Measurements from ENCODE around the gene GNL3.

DNA sequence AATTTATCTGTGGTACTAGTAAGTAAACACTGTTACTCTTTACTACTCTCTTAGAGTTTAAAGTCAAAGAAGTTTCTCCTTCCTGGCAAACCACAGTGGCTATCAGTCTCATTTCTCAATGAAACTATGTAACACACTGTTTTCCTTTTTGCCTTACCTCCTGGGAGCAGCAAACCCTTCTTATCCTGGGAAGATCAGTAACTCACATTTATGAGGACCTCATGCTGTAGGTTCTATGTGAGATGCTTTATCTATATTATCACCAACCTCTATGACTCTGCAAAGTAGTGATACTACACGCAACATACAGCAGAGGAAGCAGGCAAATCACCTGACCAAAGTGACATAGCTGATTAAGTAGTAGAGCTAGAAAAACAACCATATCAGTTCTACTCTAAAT, 35.4 kb upstream of the GNL3 start:
- TF ChIP-seq, protein P1, sequence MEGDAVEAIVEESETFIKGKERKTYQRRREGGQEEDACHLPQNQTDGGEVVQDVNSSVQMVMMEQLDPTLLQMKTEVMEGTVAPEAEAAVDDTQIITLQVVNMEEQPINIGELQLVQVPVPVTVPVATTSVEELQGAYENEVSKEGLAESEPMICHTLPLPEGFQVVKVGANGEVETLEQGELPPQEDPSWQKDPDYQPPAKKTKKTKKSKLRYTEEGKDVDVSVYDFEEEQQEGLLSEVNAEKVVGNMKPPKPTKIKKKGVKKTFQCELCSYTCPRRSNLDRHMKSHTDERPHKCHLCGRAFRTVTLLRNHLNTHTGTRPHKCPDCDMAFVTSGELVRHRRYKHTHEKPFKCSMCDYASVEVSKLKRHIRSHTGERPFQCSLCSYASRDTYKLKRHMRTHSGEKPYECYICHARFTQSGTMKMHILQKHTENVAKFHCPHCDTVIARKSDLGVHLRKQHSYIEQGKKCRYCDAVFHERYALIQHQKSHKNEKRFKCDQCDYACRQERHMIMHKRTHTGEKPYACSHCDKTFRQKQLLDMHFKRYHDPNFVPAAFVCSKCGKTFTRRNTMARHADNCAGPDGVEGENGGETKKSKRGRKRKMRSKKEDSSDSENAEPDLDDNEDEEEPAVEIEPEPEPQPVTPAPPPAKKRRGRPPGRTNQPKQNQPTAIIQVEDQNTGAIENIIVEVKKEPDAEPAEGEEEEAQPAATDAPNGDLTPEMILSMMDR (IDR thresholded peaks at IDR 0.05; ENCODE audit: low read depth, low read length): no peak
- TF ChIP-seq POLR2A (IDR thresholded peaks at IDR 0.05; ENCODE audit: extremely low read depth, insufficient read length): no peak

Data from NB4 (cell line).